BJ (cell line): ENCODE measurements around the gene ARHGAP24. TPM values are rescaled to one million over a fixed set of nuclear protein-coding genes. Genes with fewer than 3 reads are reported as not detected.

ENCODE experiments used
- CTCF ChIA-PET: fragments of 350-600 bp; formaldehyde crosslinking; extraction: SDS; loops from one replicate; lab custom pipeline; 2021; ENCODE audit warnings: antibody characterized with exemption, inconsistent platforms; lab: Yijun Ruan, JAX
- POLR2A ChIA-PET: fragments of 300-600 bp; sonication (Branson Sonifier 250); formaldehyde crosslinking; extraction: SDS; loops from one replicate; lab custom pipeline; 2021; ENCODE audit warnings: antibody characterized with exemption; lab: Charles Lee
- DNase-seq: peaks from one replicate; pipeline ENCODE4 v3.0.0-alpha.2; 2011; ENCODE audit warnings: low read depth
- H3K27me3 ChIP-seq: 2 replicates; pipeline ENCODE4 v1.6.0; 2011; ENCODE audit warnings: low read length; ENCODE audit not compliant: control insufficient read depth, insufficient read depth
- H3K36me3 ChIP-seq: 2 replicates; pipeline ENCODE4 v1.5.1; 2011; ENCODE audit warnings: low read length; ENCODE audit not compliant: control insufficient read depth, insufficient read depth
- H3K4me3 ChIP-seq: 2 replicates; pipeline ENCODE4 v1.5.1; 2011; ENCODE audit warnings: low read depth, mild to moderate bottlenecking, control low read depth, low read length
- CTCF ChIP-seq: IDR thresholded peaks from 2 replicates; pipeline ENCODE4 v1.5.1; 2011; ENCODE audit warnings: low read depth, mild to moderate bottlenecking, control low read depth, inconsistent platforms, low read length, moderate library complexity; ENCODE audit not compliant: insufficient read depth
- polyA plus RNA-seq: library from polyadenylated mRNA; depleted of rRNA; stranded (reverse); fragments of >200 nt; gene quantifications from 2 replicates; pipeline ENCODE4 v1.2.3, GENCODE V29; 2011

The ARHGAP24 gene
- polyA plus RNA-seq, 1 experiment = 17.7 TPM

- CTCF ChIA-PET = interaction anchor here (0.7 to 1.7 kb wide), 3 partner anchors 9 to 14 kb away, joined by 3 to 4 read pairs (median 3); no protein-coding TSS in a partner anchor
- DNase-seq = peak; percentile 85
These were observed 308.5 kb downstream of the ARHGAP24 start for GRCh38 chr4:85783483-85783882.

GRCh38 chr4:85783900-85784299 lies 308.9 kb downstream of the ARHGAP24 start:
- no peaks in the 10 kb centered on the region for H3K36me3 ChIP-seq
- H3K4me3 ChIP-seq = no peak overlapping the region
- H3K27me3 ChIP-seq = no peaks in the 10 kb centered on the region
- CTCF ChIA-PET = interaction anchor here (0.7 to 1.7 kb wide), 3 partner anchors 9 to 14 kb away, joined by 3 to 4 read pairs (median 3); no protein-coding TSS in a partner anchor
- no peak for TF ChIP-seq CTCF
- DNase-seq = no peak
- POLR2A ChIA-PET = no interaction called here

More at GRCh38 chr4:85783483-85783882, 308.5 kb downstream of the ARHGAP24 start:
- POLR2A ChIA-PET = no interaction called here
- no peaks in the 10 kb centered on the region for H3K27me3 ChIP-seq
- H3K36me3 ChIP-seq = no peaks in the 10 kb centered on the region
- no peak for TF ChIP-seq CTCF
- no peak overlapping the region for H3K4me3 ChIP-seq

GRCh38 chr4:85784348-85784747 lies 309.4 kb downstream of the ARHGAP24 start:
- DNase-seq = no peak
- no peak overlapping the region for H3K4me3 ChIP-seq
- ChIA-PET POLR2A (no interaction called here), CTCF (no interaction called here)
- TF ChIP-seq CTCF = no peak
- no peaks in the 10 kb centered on the region for H3K36me3 ChIP-seq
- no peaks in the 10 kb centered on the region for H3K27me3 ChIP-seq

GRCh38 chr4:85784947-85785346 lies 310.0 kb downstream of the ARHGAP24 start:
- Histone ChIP-seq H3K36me3 (no peaks in the 10 kb centered on the region), H3K27me3 (no peaks in the 10 kb centered on the region), H3K4me3 (no peak overlapping the region)
- no peak for DNase-seq
- TF ChIP-seq CTCF = no peak
- ChIA-PET POLR2A (no interaction called here), CTCF (no interaction called here)

- H3K4me3 ChIP-seq = no peak overlapping the region
- no peaks in the 10 kb centered on the region for H3K36me3 ChIP-seq
- POLR2A ChIA-PET = no interaction called here
- CTCF ChIA-PET = interaction anchor here (0.6 to 2.9 kb wide), 3 partner anchors 8 to 28 kb away, joined by 3 to 24 read pairs (median 5); no protein-coding TSS in a partner anchor
- DNase-seq = peak; percentile 59
- TF ChIP-seq CTCF = no peak
- no peaks in the 10 kb centered on the region for H3K27me3 ChIP-seq
These were observed 312.2 kb downstream of the ARHGAP24 start for GRCh38 chr4:85787133-85787532.
